ENCODE measurements around the gene UBD.

The UBD gene

DNA sequence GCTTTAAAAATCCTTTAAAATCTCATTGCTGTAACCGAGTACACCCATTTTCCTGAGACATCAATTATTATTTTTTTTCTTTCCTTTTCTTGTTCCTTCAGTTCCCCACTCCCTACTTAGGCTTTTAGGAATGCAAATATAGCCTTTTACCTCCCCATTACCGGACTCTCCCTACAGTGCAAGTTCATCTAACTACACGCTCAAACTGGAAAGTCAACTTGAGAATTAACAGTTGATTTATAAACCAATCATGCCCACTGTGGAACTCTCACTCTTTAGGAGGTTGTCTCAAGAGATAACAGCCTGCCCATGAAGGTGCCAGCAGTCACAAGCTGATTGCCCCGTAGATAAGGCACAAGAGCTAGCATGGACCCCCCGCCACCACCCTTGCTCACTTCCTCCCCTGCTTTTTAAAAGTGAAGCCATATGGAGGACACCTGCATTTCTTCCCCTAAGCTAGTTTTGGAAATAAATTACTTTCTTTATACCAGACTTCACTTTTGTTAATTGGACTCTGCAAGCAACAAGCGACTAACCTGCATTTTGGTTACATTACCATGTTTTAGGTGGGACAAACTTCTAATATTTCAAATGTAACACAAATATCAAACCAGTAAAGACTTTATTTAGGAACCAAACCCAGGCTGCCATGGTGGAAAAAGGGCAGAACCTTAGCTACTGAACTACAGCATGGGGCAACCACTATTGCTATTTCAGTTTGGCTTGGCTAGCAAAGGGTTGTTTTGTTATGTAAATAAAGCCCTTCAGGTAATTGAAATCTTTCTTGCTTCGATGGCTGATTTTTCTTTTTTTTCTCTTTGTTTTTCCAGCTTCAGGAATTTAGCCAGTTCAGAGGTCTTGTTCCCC is 34.9 kb downstream of the UBD start:
- H3K9me3 ChIP-seq (ENCODE audit: control insufficient read depth in 5 of 5, low read length in 5 of 5): peaks cover 0 to 3% (median 0%) of the 10 kb centered on the region in 5 donors
- H3K9ac ChIP-seq (ENCODE audit: low read length in 5 of 5): no peak overlapping the region
- no peaks in the 10 kb centered on the region for H3K36me3 ChIP-seq (ENCODE audit: control insufficient read depth in 5 of 5, insufficient read depth in 5 of 5, low read length in 5 of 5)
- H3K27ac ChIP-seq (ENCODE audit: low read depth, low read length): no peak overlapping the region
- H3K27me3 ChIP-seq (ENCODE audit: control insufficient read depth in 5 of 5, insufficient read depth in 4 of 5, low read length in 5 of 5): no peaks in the 10 kb centered on the region
- H3K4me1 ChIP-seq (ENCODE audit: control insufficient read depth in 5 of 5, insufficient read depth in 5 of 5, low read length in 5 of 5): no peaks in the 10 kb centered on the region
- H3K4me3 ChIP-seq (ENCODE audit: low read depth in 1 of 5, low read length in 5 of 5): no peak overlapping the region

DNA sequence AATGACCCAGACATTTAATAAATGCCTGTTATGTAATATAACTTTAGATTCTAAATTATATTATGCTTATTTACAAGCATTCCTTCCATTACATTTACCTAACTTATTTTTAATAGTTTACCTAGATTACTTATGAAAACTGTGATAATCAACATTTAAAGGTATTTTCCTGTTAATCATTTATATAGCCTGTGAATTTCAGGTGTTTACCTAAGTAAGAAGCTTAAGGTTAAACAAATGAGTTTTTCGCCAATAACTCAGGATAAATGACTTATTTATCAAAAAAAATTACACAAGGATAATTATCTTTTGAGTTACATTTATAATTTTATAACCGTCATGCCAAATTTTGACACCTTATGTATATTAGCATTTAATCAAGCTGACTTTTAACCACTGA is 35.5 kb downstream of the UBD start:
- H3K27ac ChIP-seq (ENCODE audit: low read depth, low read length): no peak overlapping the region
- H3K9me3 ChIP-seq (ENCODE audit: control insufficient read depth in 5 of 5, low read length in 5 of 5): peaks cover 0 to 3% (median 0%) of the 10 kb centered on the region in 5 donors

DNA sequence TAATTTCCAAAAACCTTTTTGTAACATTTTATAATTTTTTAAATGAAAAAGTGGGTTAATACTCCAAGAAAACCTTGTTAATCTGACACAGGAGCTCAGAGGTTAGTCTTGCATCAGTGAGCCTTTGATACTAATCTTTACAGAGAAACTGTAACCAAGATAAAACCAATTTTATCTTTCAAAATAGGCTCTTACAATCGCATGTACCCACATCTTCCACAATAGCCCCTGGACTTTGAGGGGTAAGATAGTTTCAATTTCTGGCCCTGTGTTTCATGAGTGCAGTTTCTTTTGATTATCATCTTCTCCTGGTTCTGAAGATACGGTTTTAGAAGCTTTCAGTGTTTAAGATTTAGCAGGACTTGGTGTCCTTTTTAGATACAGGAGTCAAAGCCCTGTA is 37.3 kb downstream of the UBD start:
- H3K9me3 ChIP-seq (ENCODE audit: control insufficient read depth in 5 of 5, low read length in 5 of 5): peaks cover 0 to 3% (median 0%) of the 10 kb centered on the region in 5 donors
- no peaks in the 10 kb centered on the region for H3K4me1 ChIP-seq (ENCODE audit: control insufficient read depth in 5 of 5, insufficient read depth in 5 of 5, low read length in 5 of 5)
- H3K27ac ChIP-seq (ENCODE audit: low read depth, low read length): no peak overlapping the region
- H3K4me3 ChIP-seq (ENCODE audit: low read depth in 1 of 5, low read length in 5 of 5): no peak overlapping the region
- no peak overlapping the region for H3K9ac ChIP-seq (ENCODE audit: low read length in 5 of 5)
- no peaks in the 10 kb centered on the region for H3K36me3 ChIP-seq (ENCODE audit: control insufficient read depth in 5 of 5, insufficient read depth in 5 of 5, low read length in 5 of 5)
- H3K27me3 ChIP-seq (ENCODE audit: control insufficient read depth in 5 of 5, insufficient read depth in 4 of 5, low read length in 5 of 5): no peaks in the 10 kb centered on the region

More for the DNA sequence above, 35.5 kb downstream of the UBD start:
- Histone ChIP-seq H3K9ac (ENCODE audit: low read length in 5 of 5) (no peak overlapping the region), H3K4me1 (ENCODE audit: control insufficient read depth in 5 of 5, insufficient read depth in 5 of 5, low read length in 5 of 5) (no peaks in the 10 kb centered on the region), H3K36me3 (ENCODE audit: control insufficient read depth in 5 of 5, insufficient read depth in 5 of 5, low read length in 5 of 5) (no peaks in the 10 kb centered on the region), H3K27me3 (ENCODE audit: control insufficient read depth in 5 of 5, insufficient read depth in 4 of 5, low read length in 5 of 5) (no peaks in the 10 kb centered on the region), H3K4me3 (ENCODE audit: low read depth in 1 of 5, low read length in 5 of 5) (no peak overlapping the region)

DNA sequence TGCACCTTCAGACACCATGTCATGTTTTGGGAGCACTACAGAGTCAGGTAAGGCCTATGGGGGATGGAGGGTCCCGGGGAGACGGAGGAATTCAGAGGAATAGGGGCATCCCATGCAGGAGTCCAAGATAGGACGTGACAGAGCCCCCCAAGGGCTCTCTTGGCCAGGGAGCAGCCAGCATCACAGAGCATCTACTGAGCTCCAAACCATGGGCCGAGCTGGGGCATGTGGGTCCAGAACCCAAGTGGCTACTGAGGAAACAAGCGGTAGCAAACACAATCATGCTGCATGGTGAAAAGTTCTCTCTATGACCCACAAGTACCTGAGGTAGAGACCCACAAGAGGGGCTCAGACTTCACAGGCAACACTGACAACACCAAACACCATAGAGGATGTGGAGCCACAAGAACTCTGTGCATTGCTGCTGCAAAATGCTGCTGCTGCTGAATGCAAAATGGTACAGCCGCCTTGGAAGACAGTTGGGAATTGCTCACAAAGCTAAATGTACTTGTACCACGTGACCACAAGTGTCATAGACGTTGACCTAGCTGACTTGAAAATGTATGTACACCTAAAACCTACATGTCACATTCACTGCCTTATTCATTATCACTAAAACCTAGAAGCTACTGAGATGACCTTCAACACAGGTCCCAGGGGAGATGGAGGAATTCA is 38.4 kb downstream of the UBD start:
- Histone ChIP-seq H3K9ac (ENCODE audit: low read length in 5 of 5) (no peak overlapping the region), H3K9me3 (ENCODE audit: control insufficient read depth in 5 of 5, low read length in 5 of 5) (peaks cover 0 to 3% (median 0%) of the 10 kb centered on the region in 5 donors), H3K4me1 (ENCODE audit: control insufficient read depth in 5 of 5, insufficient read depth in 5 of 5, low read length in 5 of 5) (no peaks in the 10 kb centered on the region), H3K4me3 (ENCODE audit: low read depth in 1 of 5, low read length in 5 of 5) (no peak overlapping the region), H3K27me3 (ENCODE audit: control insufficient read depth in 5 of 5, insufficient read depth in 4 of 5, low read length in 5 of 5) (peaks cover 0 to 4% (median 0%) of the 10 kb centered on the region in 5 donors), H3K27ac (ENCODE audit: low read depth, low read length) (no peak overlapping the region), H3K36me3 (ENCODE audit: control insufficient read depth in 5 of 5, insufficient read depth in 5 of 5, low read length in 5 of 5) (no peaks in the 10 kb centered on the region)

DNA sequence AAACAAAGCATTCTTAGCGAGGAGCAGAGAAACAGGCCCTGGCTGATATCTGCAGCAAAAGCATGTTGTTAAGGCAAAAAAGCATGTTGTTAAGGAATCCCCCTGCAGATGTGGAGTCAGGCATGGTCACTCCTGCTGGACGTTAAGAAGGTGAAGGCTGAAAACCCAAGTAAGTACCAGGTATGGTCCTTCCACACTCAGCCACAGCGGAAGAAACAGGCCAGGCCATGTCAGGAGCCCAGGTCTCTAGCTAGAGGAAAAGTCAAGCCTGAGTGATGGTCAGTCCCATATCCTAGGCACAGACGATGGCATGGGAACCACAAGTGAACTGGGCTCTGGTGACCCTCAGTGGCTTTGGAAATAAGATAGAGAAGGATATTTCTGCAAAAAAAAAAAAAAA is 39.3 kb downstream of the UBD start:
- no peak overlapping the region for H3K27ac ChIP-seq (ENCODE audit: low read depth, low read length)
- H3K36me3 ChIP-seq (ENCODE audit: control insufficient read depth in 5 of 5, insufficient read depth in 5 of 5, low read length in 5 of 5): no peaks in the 10 kb centered on the region
- no peaks in the 10 kb centered on the region for H3K4me1 ChIP-seq (ENCODE audit: control insufficient read depth in 5 of 5, insufficient read depth in 5 of 5, low read length in 5 of 5)
- H3K27me3 ChIP-seq (ENCODE audit: control insufficient read depth in 5 of 5, insufficient read depth in 4 of 5, low read length in 5 of 5): peaks cover 0 to 4% (median 0%) of the 10 kb centered on the region in 5 donors
- no peak overlapping the region for H3K4me3 ChIP-seq (ENCODE audit: low read depth in 1 of 5, low read length in 5 of 5)
- no peak overlapping the region for H3K9ac ChIP-seq (ENCODE audit: low read length in 5 of 5)
- peaks cover 0 to 3% (median 0%) of the 10 kb centered on the region in 5 donors for H3K9me3 ChIP-seq (ENCODE audit: control insufficient read depth in 5 of 5, low read length in 5 of 5)

DNA sequence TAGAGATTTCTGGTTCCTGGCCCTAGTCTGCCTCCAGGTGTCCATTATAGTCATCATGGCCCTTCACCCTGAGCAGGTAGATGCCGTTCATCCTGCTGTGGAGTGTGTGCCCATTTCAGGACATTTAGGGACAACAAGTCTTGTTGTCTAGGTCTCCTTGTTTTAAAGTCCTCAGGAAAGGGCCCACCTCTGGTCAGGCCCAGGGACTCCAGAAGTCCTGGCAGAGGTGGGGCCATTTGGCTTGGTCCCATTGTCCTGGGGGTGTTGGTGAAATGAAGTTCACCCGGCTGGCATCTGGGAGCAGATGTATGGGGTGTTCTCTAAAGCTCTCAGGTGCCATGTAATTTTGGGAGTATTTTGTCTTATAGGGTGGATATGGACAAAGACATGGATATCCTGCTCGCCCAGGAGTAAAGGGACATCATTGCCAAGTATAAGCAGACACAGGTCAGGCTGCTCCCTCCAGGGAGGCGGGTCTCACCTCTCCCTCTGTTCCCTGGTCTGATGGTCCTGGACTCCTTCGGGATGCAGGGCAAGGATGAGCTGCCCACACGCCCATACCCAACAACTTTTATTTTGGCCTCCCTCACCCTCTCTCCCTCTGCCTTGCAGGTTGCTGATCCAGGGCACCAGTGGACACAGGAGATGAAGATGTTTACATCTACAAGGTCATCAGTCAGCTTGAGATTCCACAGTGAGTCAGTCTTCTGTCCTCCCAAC is 40.1 kb downstream of the UBD start:
- no peak overlapping the region for H3K4me3 ChIP-seq (ENCODE audit: low read depth in 1 of 5, low read length in 5 of 5)
- H3K4me1 ChIP-seq (ENCODE audit: control insufficient read depth in 5 of 5, insufficient read depth in 5 of 5, low read length in 5 of 5): no peaks in the 10 kb centered on the region
- peaks cover 0 to 3% (median 0%) of the 10 kb centered on the region in 5 donors for H3K9me3 ChIP-seq (ENCODE audit: control insufficient read depth in 5 of 5, low read length in 5 of 5)
- H3K36me3 ChIP-seq (ENCODE audit: control insufficient read depth in 5 of 5, insufficient read depth in 5 of 5, low read length in 5 of 5): no peaks in the 10 kb centered on the region
- H3K27me3 ChIP-seq (ENCODE audit: control insufficient read depth in 5 of 5, insufficient read depth in 4 of 5, low read length in 5 of 5): peaks cover 0 to 4% (median 0%) of the 10 kb centered on the region in 5 donors
- no peak overlapping the region for H3K9ac ChIP-seq (ENCODE audit: low read length in 5 of 5)
- no peak overlapping the region for H3K27ac ChIP-seq (ENCODE audit: low read depth, low read length)

DNA sequence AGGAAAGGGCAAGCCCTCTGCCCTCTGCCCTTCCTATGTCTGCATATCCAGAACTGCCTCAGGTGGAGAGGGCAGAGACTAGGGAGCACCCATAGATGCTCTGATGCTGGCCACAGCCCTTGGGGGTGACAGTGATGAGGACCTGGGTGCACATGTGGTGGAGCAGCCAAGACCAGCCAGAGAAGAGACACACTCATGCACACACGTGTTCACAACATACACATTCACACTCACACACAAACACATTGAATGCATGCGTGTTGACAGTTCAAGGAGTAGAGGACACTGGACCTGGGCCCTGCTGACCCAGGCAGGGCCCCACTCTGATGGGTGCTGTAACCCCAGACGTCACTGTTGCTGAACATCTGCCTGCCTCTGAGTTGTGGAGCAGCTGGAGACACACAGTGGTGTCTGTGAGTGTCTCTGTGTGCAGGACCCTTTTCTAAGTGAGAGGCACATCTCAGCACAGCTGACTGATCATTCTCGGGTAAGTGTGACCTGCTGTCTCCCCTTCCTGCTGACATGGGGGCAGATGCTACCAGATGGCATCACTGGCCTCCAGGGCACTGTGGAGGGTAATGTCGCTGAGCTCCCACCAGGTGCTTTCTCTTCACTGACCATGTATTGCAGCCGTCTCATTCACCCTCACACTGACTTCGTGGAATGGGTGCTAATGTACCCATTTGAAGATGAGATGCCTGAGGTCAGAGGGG is 41.6 kb downstream of the UBD start:
- Histone ChIP-seq H3K27me3 (ENCODE audit: control insufficient read depth in 5 of 5, insufficient read depth in 4 of 5, low read length in 5 of 5) (peaks cover 0 to 4% (median 0%) of the 10 kb centered on the region in 5 donors), H3K36me3 (ENCODE audit: control insufficient read depth in 5 of 5, insufficient read depth in 5 of 5, low read length in 5 of 5) (no peaks in the 10 kb centered on the region), H3K27ac (ENCODE audit: low read depth, low read length) (no peak overlapping the region), H3K9me3 (ENCODE audit: control insufficient read depth in 5 of 5, low read length in 5 of 5) (peaks cover 0 to 8% (median 3%) of the 10 kb centered on the region in 5 donors), H3K4me1 (ENCODE audit: control insufficient read depth in 5 of 5, insufficient read depth in 5 of 5, low read length in 5 of 5) (no peaks in the 10 kb centered on the region), H3K9ac (ENCODE audit: low read length in 5 of 5) (no peak overlapping the region), H3K4me3 (ENCODE audit: low read depth in 1 of 5, low read length in 5 of 5) (no peak overlapping the region)

DNA sequence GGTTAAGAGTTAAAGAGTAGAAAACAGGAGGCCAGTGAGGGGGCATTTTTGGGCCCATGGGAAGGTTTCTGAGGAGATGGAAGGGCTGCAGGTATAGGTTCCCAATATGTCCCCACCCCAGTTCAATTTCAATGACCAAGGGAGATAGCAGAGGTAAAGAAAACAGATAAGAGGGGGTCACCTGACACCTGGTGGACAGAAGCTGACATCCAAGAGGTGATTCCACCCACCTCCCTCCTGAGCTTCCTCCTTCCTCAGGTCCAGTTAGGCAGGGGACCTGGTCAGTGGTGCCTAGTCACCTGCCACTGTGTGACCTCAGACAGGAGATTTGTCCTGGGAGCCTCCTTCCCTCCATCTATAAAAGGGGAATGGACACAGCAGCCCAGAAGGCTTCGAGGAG is 42.3 kb downstream of the UBD start:
- H3K27me3 ChIP-seq (ENCODE audit: control insufficient read depth in 5 of 5, insufficient read depth in 4 of 5, low read length in 5 of 5): peaks cover 0 to 4% (median 0%) of the 10 kb centered on the region in 5 donors
- no peak overlapping the region for H3K27ac ChIP-seq (ENCODE audit: low read depth, low read length)
- H3K9ac ChIP-seq (ENCODE audit: low read length in 5 of 5): no peak overlapping the region
- no peaks in the 10 kb centered on the region for H3K36me3 ChIP-seq (ENCODE audit: control insufficient read depth in 5 of 5, insufficient read depth in 5 of 5, low read length in 5 of 5)
- no peak overlapping the region for H3K4me3 ChIP-seq (ENCODE audit: low read depth in 1 of 5, low read length in 5 of 5)
- H3K9me3 ChIP-seq (ENCODE audit: control insufficient read depth in 5 of 5, low read length in 5 of 5): peaks cover 0 to 8% (median 3%) of the 10 kb centered on the region in 5 donors
- no peaks in the 10 kb centered on the region for H3K4me1 ChIP-seq (ENCODE audit: control insufficient read depth in 5 of 5, insufficient read depth in 5 of 5, low read length in 5 of 5)

DNA sequence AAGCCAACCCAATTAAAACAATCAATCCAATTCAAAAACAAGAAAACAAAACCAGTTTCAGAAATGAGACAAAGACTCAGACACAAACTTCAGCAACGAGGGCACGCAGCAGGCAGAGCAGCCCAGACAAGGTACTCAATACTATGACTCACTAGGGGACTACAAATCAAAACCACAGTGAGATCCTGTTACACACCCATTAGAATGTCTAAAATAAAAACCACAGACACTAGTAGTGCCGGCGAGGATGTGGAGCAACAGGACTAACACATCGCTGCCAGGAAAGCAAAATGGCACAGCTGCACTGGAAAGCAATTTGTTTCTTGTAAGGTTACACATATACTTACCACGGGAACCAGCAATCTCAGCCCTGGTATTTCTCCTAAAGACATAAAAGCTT is 43.4 kb downstream of the UBD start:
- Histone ChIP-seq H3K27ac (ENCODE audit: low read depth, low read length) (no peak overlapping the region), H3K9ac (ENCODE audit: low read length in 5 of 5) (no peak overlapping the region), H3K9me3 (ENCODE audit: control insufficient read depth in 5 of 5, low read length in 5 of 5) (peaks cover 0 to 8% (median under 1%) of the 10 kb centered on the region in 5 donors), H3K4me1 (ENCODE audit: control insufficient read depth in 5 of 5, insufficient read depth in 5 of 5, low read length in 5 of 5) (no peaks in the 10 kb centered on the region), H3K4me3 (ENCODE audit: low read depth in 1 of 5, low read length in 5 of 5) (no peak overlapping the region), H3K27me3 (ENCODE audit: control insufficient read depth in 5 of 5, insufficient read depth in 4 of 5, low read length in 5 of 5) (peaks cover 0 to 4% (median 0%) of the 10 kb centered on the region in 5 donors), H3K36me3 (ENCODE audit: control insufficient read depth in 5 of 5, insufficient read depth in 5 of 5, low read length in 5 of 5) (no peaks in the 10 kb centered on the region)
